Lower leg skin (tissue), 4 donors: ENCODE results near the gene CALB2. TPM values are rescaled to one million over a fixed set of nuclear protein-coding genes. Genes with fewer than 3 reads are reported as not detected.
A peak's percentile ranks its signal among the peaks of the same experiment; 100 is the strongest.

Experiments
- DNase-seq, 2 donors: peaks; one replicate each; pipeline ENCODE4 v3.0.0-alpha.2; 2019; ENCODE audit warnings: low spot score in 2 of 2
- H3K4me3 ChIP-seq: fragments of 200-600 bp; sonication (generic); 2 replicates; pipeline ENCODE4 v1.5.1; 2017; ENCODE audit warnings: mild to moderate bottlenecking, low read depth; ENCODE audit not compliant: poor library complexity, severe bottlenecking
- POLR2A ChIP-seq, 2 donors: fragments of 450-650 bp; IDR thresholded peaks; one replicate each; pipeline ENCODE4 v1.6.1; 2016 to 2017; ENCODE audit warnings: antibody characterized with exemption in 2 of 2, mild to moderate bottlenecking in 1 of 2, moderate library complexity in 1 of 2
- WGBS, 2 donors: methylation state at CpG; one replicate each; pipeline ENCODE4 v1.1.5; 2018; 5-methylcytosine and 5-hydroxymethylcytosine counted together
- intact Hi-C: fragments of 100-400 bp; cut with DNase I; formaldehyde crosslinking; loops from one replicate; pipeline ENCODE4 v1.15.0; 2023; ENCODE audit warnings: low total_unique reads
- total RNA-seq, 4 donors: library from RNA; depleted of rRNA; stranded (reverse); fragments of >200 nt; gene quantifications; one replicate each; pipeline ENCODE4 v1.1.0, GENCODE V29; 2016
- TF ChIP-seq, protein P1 (sequence below), 3 donors: fragments of 450-650 bp; IDR thresholded peaks; one replicate each; pipeline ENCODE4 v1.5.1; 2016; ENCODE audit warnings: antibody characterized with exemption in 3 of 3, mild to moderate bottlenecking in 3 of 3, moderate library complexity in 2 of 3

CALB2 gene
- total RNA-seq, 4 donors from 2014 or later, result 3.8 to 5.1 (median 4.1) TPM; not detected in 1

GRCh38 chr16:71348262-71349085 is 10.0 kb upstream of the CALB2 start:
- 83 to 85% methylated on average over 21 to 22 of the region's 22 CpGs for WGBS, 2 donors
- intact Hi-C loops, result no loop called here
- DNase-seq, result peak in 1 of 2 donors; percentile 83
- H3K4me3 ChIP-seq, result no peak overlapping the region
- no peak for TF ChIP-seq POLR2A (IDR thresholded peaks at IDR 0.05)
- TF ChIP-seq, protein P1, sequence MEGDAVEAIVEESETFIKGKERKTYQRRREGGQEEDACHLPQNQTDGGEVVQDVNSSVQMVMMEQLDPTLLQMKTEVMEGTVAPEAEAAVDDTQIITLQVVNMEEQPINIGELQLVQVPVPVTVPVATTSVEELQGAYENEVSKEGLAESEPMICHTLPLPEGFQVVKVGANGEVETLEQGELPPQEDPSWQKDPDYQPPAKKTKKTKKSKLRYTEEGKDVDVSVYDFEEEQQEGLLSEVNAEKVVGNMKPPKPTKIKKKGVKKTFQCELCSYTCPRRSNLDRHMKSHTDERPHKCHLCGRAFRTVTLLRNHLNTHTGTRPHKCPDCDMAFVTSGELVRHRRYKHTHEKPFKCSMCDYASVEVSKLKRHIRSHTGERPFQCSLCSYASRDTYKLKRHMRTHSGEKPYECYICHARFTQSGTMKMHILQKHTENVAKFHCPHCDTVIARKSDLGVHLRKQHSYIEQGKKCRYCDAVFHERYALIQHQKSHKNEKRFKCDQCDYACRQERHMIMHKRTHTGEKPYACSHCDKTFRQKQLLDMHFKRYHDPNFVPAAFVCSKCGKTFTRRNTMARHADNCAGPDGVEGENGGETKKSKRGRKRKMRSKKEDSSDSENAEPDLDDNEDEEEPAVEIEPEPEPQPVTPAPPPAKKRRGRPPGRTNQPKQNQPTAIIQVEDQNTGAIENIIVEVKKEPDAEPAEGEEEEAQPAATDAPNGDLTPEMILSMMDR (IDR thresholded peaks at IDR 0.05), result no peak

DNA sequence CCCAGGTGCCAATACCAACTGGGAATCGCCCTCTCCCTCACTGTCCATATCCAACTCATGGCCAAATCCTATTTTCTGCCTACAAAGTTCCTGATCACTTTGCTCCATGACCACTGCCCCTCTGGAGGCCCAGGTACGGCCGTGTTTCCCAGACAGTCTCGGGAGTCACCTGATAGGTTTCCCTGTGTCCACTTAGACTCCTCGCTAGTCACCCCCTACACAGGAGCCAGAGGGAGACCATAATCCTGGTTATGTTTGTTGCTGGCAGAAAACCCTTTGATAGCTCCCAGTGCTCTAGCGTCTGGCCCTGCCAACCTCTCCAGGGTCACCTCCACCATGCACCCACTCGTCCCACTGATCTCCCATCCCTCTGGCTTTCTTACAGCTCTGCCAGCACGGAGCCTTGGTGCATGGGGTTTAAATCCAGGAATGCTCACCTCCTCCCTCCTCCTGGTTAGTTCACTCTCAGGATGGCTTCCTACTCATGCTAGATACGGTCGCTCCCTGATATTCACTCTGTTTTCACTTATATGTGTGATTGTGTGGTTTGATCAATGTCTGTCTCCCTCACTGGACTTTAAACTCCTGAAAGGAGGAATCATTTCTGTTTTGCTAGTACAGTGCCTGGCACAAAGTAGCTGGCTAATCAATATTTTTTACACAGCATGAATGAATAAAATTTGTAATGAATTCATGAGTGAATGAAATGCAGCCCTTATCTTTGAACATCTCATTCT is 7.5 kb upstream of the CALB2 start:
- intact Hi-C loops, result no loop called here
- TF ChIP-seq POLR2A (IDR thresholded peaks at IDR 0.05), result no peak
- TF ChIP-seq, protein P1 (IDR thresholded peaks at IDR 0.05), result no peak
- no peak overlapping the region for H3K4me3 ChIP-seq
- DNase-seq, result peak in 1 of 2 donors; percentile 75
- 66 to 68% methylated on average over 10 of the region's 10 CpGs for WGBS, 2 donors

GRCh38 chr16:71351558-71351901 is 7.0 kb upstream of the CALB2 start:
- no peak overlapping the region for H3K4me3 ChIP-seq
- intact Hi-C loops, result no loop called here
- 16 to 31% methylated on average over 5 of the region's 5 CpGs for whole genome bisulfite sequencing, 2 donors
- TF ChIP-seq, protein P1 (IDR thresholded peaks at IDR 0.05), result no peak
- no peak for TF ChIP-seq POLR2A (IDR thresholded peaks at IDR 0.05)
- DNase-seq, result peak in 1 of 2 donors; percentile 69

GRCh38 chr16:71352466-71352865 is 6.1 kb upstream of the CALB2 start:
- 80 to 85% methylated on average over 3 of the region's 3 CpGs for WGBS, 2 donors
- no peak overlapping the region for H3K4me3 ChIP-seq
- DNase-seq, result peak in 1 of 2 donors; percentile 56
- TF ChIP-seq, protein P1 (IDR thresholded peaks at IDR 0.05), result no peak
- no peak for TF ChIP-seq POLR2A (IDR thresholded peaks at IDR 0.05)
- intact Hi-C loops, result no loop called here

DNA sequence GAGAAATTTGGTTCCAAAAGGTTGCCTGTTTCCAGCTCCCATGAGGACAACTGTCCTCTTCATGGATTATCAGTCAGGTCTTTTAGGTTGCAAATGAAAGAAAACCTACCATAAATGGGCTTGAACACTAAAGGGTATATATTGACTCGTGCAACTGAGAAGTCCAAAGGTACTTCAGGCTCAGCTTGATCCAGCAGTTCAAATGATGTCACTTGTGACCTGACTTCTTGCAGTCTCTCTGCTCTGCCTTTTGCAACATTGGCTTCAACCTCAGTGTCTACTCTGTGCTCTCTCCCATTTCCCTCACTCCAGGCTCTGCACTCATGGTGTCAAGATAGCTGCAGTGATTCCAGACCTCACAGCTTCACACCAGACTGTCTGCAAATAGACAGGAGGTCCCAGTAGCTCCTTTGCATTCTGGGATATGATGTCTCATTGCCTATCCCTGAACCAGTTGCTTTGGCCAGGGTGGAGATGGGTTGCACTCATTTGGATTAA is 5.5 kb upstream of the CALB2 start:
- peak in 1 of 2 donors; percentile 40 for DNase-seq
- intact Hi-C loops, result no loop called here
- H3K4me3 ChIP-seq, result no peak overlapping the region
- WGBS, 2 donors, result 74 to 91% methylated on average over 1 of the region's 1 CpG
- TF ChIP-seq, protein P1 (IDR thresholded peaks at IDR 0.05), result no peak
- TF ChIP-seq POLR2A (IDR thresholded peaks at IDR 0.05), result no peak
